GM12878 (cell line): ENCODE results near the gene POC5. TPM values are rescaled to one million over a fixed set of nuclear protein-coding genes. Genes with fewer than 3 reads are reported as not detected.

Experiments used
- ATAC-seq: fragments of 200-7000 bp; cut with Tn5 transposase; 3 replicates; pipeline ENCODE4 v1.9.1; 2020; ENCODE audit warnings: mild to moderate bottlenecking, moderate library complexity
- BruUV-seq: library from RNA; stranded (reverse); fragments of 400-500 nt; replicated peaks from 2 replicates; lab custom pipeline; 2021; lab: Mats Ljungman, UMichigan
- CTCF ChIA-PET: fragments of 300-600 bp; sonication (Branson Sonifier 250); formaldehyde crosslinking; extraction: SDS; loops from one replicate; lab custom pipeline; 2021; ENCODE audit warnings: inconsistent platforms; lab: Yijun Ruan, JAX
- POLR2A ChIA-PET: fragments of 350-600 bp; formaldehyde crosslinking; extraction: SDS; loops from one replicate; lab custom pipeline; 2021; ENCODE audit warnings: inconsistent platforms; lab: Charles Lee
- RAD21 ChIA-PET: fragments of 300-600 bp; sonication (Branson Sonifier 250); formaldehyde crosslinking; loops from one replicate; lab custom pipeline; 2023; ENCODE audit warnings: antibody characterized with exemption; ENCODE audit not compliant: unreplicated experiment; lab: Charles Lee
- SMC1A ChIA-PET: fragments of 300-600 bp; sonication (Branson Sonifier 250); formaldehyde crosslinking; loops from one replicate; lab custom pipeline; 2023; ENCODE audit not compliant: unreplicated experiment, uncharacterized antibody; lab: Charles Lee
- DNase-seq: peaks from one replicate; pipeline ENCODE4 v3.0.0-alpha.2; 2011; ENCODE audit warnings: low read depth, low spot score
- FAIRE-seq: peaks from 3 replicates; lab custom pipeline; 2011; peaks lifted over from hg19 to GRCh38; lab: Jason Lieb, UNC
- H2AFZ ChIP-seq: 2 replicates; pipeline ENCODE4 v1.6.0; 2011; ENCODE audit warnings: low read depth, low read length, control low read depth; ENCODE audit not compliant: control insufficient read depth
- H3K27ac ChIP-seq: 2 replicates; pipeline ENCODE4 v1.5.1; 2011; ENCODE audit warnings: control low read depth; ENCODE audit not compliant: control insufficient read depth, insufficient read depth
- H3K27me3 ChIP-seq, 2 experiments: replicated peaks in 1 of 2; 2 replicates each; pipeline versions ENCODE4 v1.6.0 to v1.6.1; 2011; ENCODE audit warnings: low read length in 1 of 2; ENCODE audit not compliant: control insufficient read depth in 2 of 2, insufficient read depth in 2 of 2
- H3K36me3 ChIP-seq, 2 experiments: 2 replicates each; pipeline ENCODE4 v1.5.1; 2011; ENCODE audit warnings: low read length in 1 of 2; ENCODE audit not compliant: control insufficient read depth in 2 of 2, insufficient read depth in 2 of 2
- H3K4me1 ChIP-seq: 2 replicates; pipeline ENCODE4 v1.6.1; 2011; ENCODE audit warnings: mild to moderate bottlenecking, low read length, moderate library complexity, mixed read lengths; ENCODE audit not compliant: control insufficient read depth, insufficient read depth
- H3K4me2 ChIP-seq: 2 replicates; pipeline ENCODE4 v1.6.0; 2011; ENCODE audit warnings: control low read depth; ENCODE audit not compliant: control insufficient read depth, insufficient read depth
- H3K4me3 ChIP-seq: fragments of 200-600 bp; sonication (generic); 2 replicates; pipeline ENCODE4 v1.5.1; 2016
- H3K79me2 ChIP-seq: 2 replicates; pipeline ENCODE4 v1.6.0; 2011; ENCODE audit warnings: low read length; ENCODE audit not compliant: control insufficient read depth, insufficient read depth
- H3K9ac ChIP-seq: 2 replicates; pipeline ENCODE4 v1.8.0; 2011; ENCODE audit warnings: low read length, control low read depth, mixed read lengths; ENCODE audit not compliant: control insufficient read depth, insufficient read depth
- H3K9me3 ChIP-seq: replicated peaks from 3 replicates; pipeline ENCODE4 v1.5.1; 2011; ENCODE audit warnings: mild to moderate bottlenecking, low read length; ENCODE audit not compliant: control insufficient read depth, insufficient read depth
- H4K20me1 ChIP-seq: 2 replicates; pipeline ENCODE4 v1.6.0; 2011; ENCODE audit not compliant: control insufficient read depth, insufficient read depth
- CHD1 ChIP-seq: IDR thresholded peaks from 2 replicates; pipeline ENCODE4 v1.6.1; 2012; ENCODE audit warnings: low read depth, low read length, improper control_type of control experiment
- CHD4 ChIP-seq: fragments of 200-600 bp; sonication (generic); IDR thresholded peaks from 2 replicates; pipeline ENCODE4 v1.6.1; 2016; ENCODE audit warnings: mild to moderate bottlenecking
- E4F1 ChIP-seq: fragments of 450-650 bp; IDR thresholded peaks from 2 replicates; pipeline ENCODE4 v1.6.1; 2018; ENCODE audit warnings: borderline replicate concordance, mild to moderate bottlenecking; ENCODE audit not compliant: partially characterized antibody
- PAX5 ChIP-seq: IDR thresholded peaks from 2 replicates; pipeline ENCODE4 v1.6.1; 2011; ENCODE audit warnings: low read depth, low read length, borderline replicate concordance
- WGBS: methylation state at CpG from one replicate; pipeline ENCODE4 v1.1.6; 2016; ENCODE audit warnings: low lambda C conversion rate; ENCODE audit not compliant: insufficient replicate concordance, insufficient coverage; ENCODE audit errors: missing lambda C conversion rate; 5-methylcytosine and 5-hydroxymethylcytosine counted together
- in situ Hi-C: fragments of 300-500 bp; cut with MboI; formaldehyde crosslinking; loops from 9 replicates; pipeline ENCODE4 v1.14.3; 2018; ENCODE audit warnings: mixed read lengths
- intact Hi-C: fragments of 100-400 bp; cut with micrococcal nuclease; formaldehyde crosslinking; loops from one replicate; pipeline ENCODE4 v1.14.2; 2022; ENCODE audit not compliant: unreplicated experiment
- polyA plus RNA-seq, 11 experiments: library from polyadenylated mRNA; depleted of rRNA in 4 of 11; unstranded in 6 of 11; stranded (reverse) in 5 of 11; fragments of >200 nt; fragmentation: Nextera tagmentation in 4 of 11; fragmentation: Illumina TruSeq in 1 of 11; extraction: Ambion mirVana in 4 of 11; extraction: Trizol in 1 of 11; gene quantifications; 1 replicate in 1 of 11; 2 replicates in 10 of 11; pipeline versions ENCODE4 v1.2.1 to v1.2.3, GENCODE V29; 2011 to 2016; ENCODE audit warnings: inconsistent platforms in 2 of 11, missing spikeins in 2 of 11, low read depth in 1 of 11
- total RNA-seq, 4 experiments: library from RNA; depleted of rRNA in 3 of 4; stranded (reverse); fragments of >200 nt in 3 of 4; fragmentation: Illumina TruSeq in 1 of 4; extraction: Trizol in 1 of 4; gene quantifications; 2 replicates each; pipeline versions ENCODE4 v1.2.1 to v1.2.3, GENCODE V29; 2013 to 2021

Gene POC5
- total and polyA plus RNA-seq, 10 of the 15 experiments (the other 5 are each of a cell fraction or from before 2014, with no cell fraction given) = 13.1 to 25.6 (median 21.8) TPM

- no peaks in the 10 kb centered on the region for H3K4me1 ChIP-seq
- intact Hi-C loops = no loop called here
- no peaks in the 10 kb centered on the region for H4K20me1 ChIP-seq
- WGBS = 54% methylated on average over 3 of the region's 3 CpGs
- H3K27ac ChIP-seq = no peak overlapping the region
- POLR2A ChIA-PET = no interaction called here
- H3K79me2 ChIP-seq = no peaks in the 10 kb centered on the region
- H3K27me3 ChIP-seq = no peaks in the 10 kb centered on the region; a peak in 1 of 4 replicates
- SMC1A ChIA-PET = interaction anchor here (0.6 to 1.3 kb wide), 2 partner anchors 8 to 789 kb away, joined by 3 read pairs; no protein-coding TSS in a partner anchor
- H2AFZ ChIP-seq = no peak overlapping the region
- no peak overlapping the region for H3K9ac ChIP-seq
- no peaks in the 10 kb centered on the region for H3K36me3 ChIP-seq
- FAIRE-seq = no peak
- RAD21 ChIA-PET = interaction anchor here (0.7 kb wide), 1 partner anchor 144 kb away, joined by 3 read pairs; no protein-coding TSS in a partner anchor
- H3K4me2 ChIP-seq = no peak overlapping the region
- in situ Hi-C loops = no loop called here
- no peak for TF ChIP-seq CHD1
- no peak for TF ChIP-seq E4F1
- no peak for TF ChIP-seq CHD4
- TF ChIP-seq PAX5 = no peak
- TF ChIP-seq, all 136 proteins: peak for 0
- Histone ChIP-seq H3K9me3 (no peaks in the 10 kb centered on the region), H3K4me3 (no peak overlapping the region)
- BruUV-seq = no TSS peak
- DNase-seq (no peak), ATAC-seq (no peak)
- CTCF ChIA-PET = no interaction called here
Observed at GRCh38 chr5:75744355-75744754, 27.1 kb upstream of the POC5 start.
